Glutamatergic neuron (in vitro differentiated cells): Measurements from ENCODE around the gene AGK. TPM values are rescaled to one million over a fixed set of nuclear protein-coding genes. Genes with fewer than 3 reads are reported as not detected.
A peak's percentile ranks its signal among the peaks of the same experiment; 100 is the strongest.

Source experiments
- DNase-seq: peaks from one replicate; pipeline ENCODE4 v3.0.0; 2022
- H3K27ac Mint-ChIP-seq: one replicate; pipeline ENCODE4 v1.8.0; 2020; ENCODE audit warnings: mild to moderate bottlenecking, mixed read lengths, inconsistent platforms; ENCODE audit not compliant: unreplicated experiment
- H3K27me3 Mint-ChIP-seq: one replicate; pipeline ENCODE4 v1.8.0; 2020; ENCODE audit warnings: mild to moderate bottlenecking, moderate library complexity, mixed read lengths, inconsistent platforms; ENCODE audit not compliant: unreplicated experiment
- H3K36me3 Mint-ChIP-seq: one replicate; pipeline ENCODE4 v1.8.0; 2020; ENCODE audit warnings: mild to moderate bottlenecking, mixed read lengths, inconsistent platforms; ENCODE audit not compliant: unreplicated experiment
- H3K4me1 Mint-ChIP-seq: one replicate; pipeline ENCODE4 v1.8.0; 2020; ENCODE audit warnings: mild to moderate bottlenecking, low read depth, mixed read lengths, inconsistent platforms; ENCODE audit not compliant: unreplicated experiment
- H3K4me3 Mint-ChIP-seq: one replicate; pipeline ENCODE4 v1.8.0; 2020; ENCODE audit warnings: mild to moderate bottlenecking, mixed read lengths, inconsistent platforms; ENCODE audit not compliant: unreplicated experiment
- H3K9me3 Mint-ChIP-seq: one replicate; pipeline ENCODE4 v1.8.0; 2020; ENCODE audit warnings: mild to moderate bottlenecking, moderate library complexity, mixed read lengths, inconsistent platforms; ENCODE audit not compliant: unreplicated experiment
- total RNA-seq: library from RNA; stranded (reverse); fragmentation: NEBNext Ultra II Directional; extraction: Animal tissue kit (Norgen Biotek cat#: 25700); gene quantifications from one replicate; pipeline ENCODE4 v1.2.1, GENCODE V29; 2021; ENCODE audit not compliant: unreplicated experiment
- TF ChIP-seq, protein P1 (sequence below): fragments of 200-600 bp; sonication (generic); IDR thresholded peaks from one replicate; pipeline ENCODE4 v1.5.0; 2021; ENCODE audit not compliant: partially characterized antibody, unreplicated experiment

AGK gene
- total RNA-seq, 1 donor from 2014 or later: 26.1 TPM

DNA sequence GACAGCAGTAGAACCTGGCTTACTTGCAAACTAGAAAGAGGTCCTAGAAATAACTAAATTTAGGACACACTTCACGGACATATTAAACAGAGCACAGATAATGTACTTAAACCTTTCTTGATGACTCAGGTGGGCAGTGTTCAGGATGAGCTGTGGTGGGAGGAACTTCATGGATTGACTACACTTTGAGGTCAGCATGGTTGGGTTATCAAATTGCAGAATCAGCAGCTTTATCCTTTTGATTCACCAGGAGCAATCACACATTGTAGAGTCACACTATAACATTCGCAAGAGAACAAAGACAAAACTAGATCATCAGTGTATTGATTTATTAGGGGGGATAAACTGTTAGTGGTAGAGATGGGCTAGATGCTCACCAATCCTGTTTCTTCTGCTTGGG is 38.6 kb upstream of the AGK start:
- H3K9me3 Mint-ChIP-seq: peaks cover 16% of the 10 kb centered on the region
- H3K4me3 Mint-ChIP-seq: peak overlapping the region; percentile 87
- H3K27ac Mint-ChIP-seq: no peak overlapping the region
- peaks cover 7% of the 10 kb centered on the region for H3K27me3 Mint-ChIP-seq
- H3K36me3 Mint-ChIP-seq: peaks cover 24% of the 10 kb centered on the region
- peaks cover 5% of the 10 kb centered on the region for H3K4me1 Mint-ChIP-seq
- TF ChIP-seq, protein P1, sequence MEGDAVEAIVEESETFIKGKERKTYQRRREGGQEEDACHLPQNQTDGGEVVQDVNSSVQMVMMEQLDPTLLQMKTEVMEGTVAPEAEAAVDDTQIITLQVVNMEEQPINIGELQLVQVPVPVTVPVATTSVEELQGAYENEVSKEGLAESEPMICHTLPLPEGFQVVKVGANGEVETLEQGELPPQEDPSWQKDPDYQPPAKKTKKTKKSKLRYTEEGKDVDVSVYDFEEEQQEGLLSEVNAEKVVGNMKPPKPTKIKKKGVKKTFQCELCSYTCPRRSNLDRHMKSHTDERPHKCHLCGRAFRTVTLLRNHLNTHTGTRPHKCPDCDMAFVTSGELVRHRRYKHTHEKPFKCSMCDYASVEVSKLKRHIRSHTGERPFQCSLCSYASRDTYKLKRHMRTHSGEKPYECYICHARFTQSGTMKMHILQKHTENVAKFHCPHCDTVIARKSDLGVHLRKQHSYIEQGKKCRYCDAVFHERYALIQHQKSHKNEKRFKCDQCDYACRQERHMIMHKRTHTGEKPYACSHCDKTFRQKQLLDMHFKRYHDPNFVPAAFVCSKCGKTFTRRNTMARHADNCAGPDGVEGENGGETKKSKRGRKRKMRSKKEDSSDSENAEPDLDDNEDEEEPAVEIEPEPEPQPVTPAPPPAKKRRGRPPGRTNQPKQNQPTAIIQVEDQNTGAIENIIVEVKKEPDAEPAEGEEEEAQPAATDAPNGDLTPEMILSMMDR: no peak
- no peak for DNase-seq

DNA sequence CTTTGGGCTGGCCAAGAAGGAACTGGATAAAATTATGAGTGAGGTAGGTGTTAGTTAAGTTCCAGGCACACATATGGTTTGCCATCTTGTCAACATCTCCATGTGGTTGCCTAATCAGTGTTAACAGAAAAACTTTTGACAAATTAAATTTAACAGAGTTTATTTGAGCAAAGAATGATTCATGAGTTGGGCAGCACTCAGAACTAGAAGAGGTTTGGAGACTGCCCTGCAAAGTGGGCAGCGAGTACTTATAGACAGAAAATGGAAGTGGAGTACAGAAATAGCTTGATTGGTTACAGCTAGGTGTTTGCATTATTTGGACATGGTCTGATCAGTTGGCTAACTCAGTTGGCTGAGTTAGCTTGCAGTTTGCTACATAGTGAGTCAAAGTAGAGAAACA is 37.5 kb upstream of the AGK start:
- Mint-ChIP-seq H3K4me3 (no peak overlapping the region), H3K27me3 (peaks cover 7% of the 10 kb centered on the region), H3K36me3 (peaks cover 19% of the 10 kb centered on the region), H3K27ac (no peak overlapping the region), H3K9me3 (peaks cover 16% of the 10 kb centered on the region), H3K4me1 (peaks cover 5% of the 10 kb centered on the region)
- DNase-seq: no peak
- TF ChIP-seq, protein P1: no peak

DNA sequence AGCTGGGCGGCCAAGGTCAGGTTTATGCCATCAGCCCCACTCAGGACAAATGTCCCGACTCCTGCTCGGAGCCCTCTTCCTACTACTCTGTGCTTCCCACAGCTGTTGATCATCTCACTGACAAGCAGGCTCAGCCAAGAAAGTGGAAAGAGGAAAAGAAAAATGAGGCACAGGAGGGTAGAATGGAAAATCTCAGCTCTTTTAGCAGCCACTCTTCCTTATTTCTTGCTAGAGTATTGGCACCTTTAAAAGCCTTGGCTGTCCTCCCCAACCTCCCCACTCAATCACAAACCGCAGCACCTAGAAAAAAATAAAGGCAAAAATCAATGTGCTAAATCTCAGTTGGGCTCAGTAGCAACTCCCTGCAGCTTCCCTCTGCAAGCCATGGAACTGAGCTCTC is 35.3 kb upstream of the AGK start:
- Mint-ChIP-seq H3K4me3 (no peak overlapping the region), H3K27me3 (peaks cover 5% of the 10 kb centered on the region), H3K36me3 (peaks cover 14% of the 10 kb centered on the region), H3K9me3 (peaks cover 9% of the 10 kb centered on the region), H3K4me1 (peaks cover 3% of the 10 kb centered on the region), H3K27ac (no peak overlapping the region)
- DNase-seq: no peak
- TF ChIP-seq, protein P1: no peak

- Mint-ChIP-seq H3K27ac (no peak overlapping the region), H3K27me3 (no peaks in the 10 kb centered on the region), H3K4me1 (no peaks in the 10 kb centered on the region), H3K36me3 (no peaks in the 10 kb centered on the region), H3K9me3 (no peaks in the 10 kb centered on the region), H3K4me3 (no peak overlapping the region)
- no peak for DNase-seq
- TF ChIP-seq, protein P1: no peak
Observed at GRCh38 chr7:141519623-141520022, 31.6 kb upstream of the AGK start.

- no peak overlapping the region for H3K27ac Mint-ChIP-seq
- TF ChIP-seq, protein P1: no peak
Observed at GRCh38 chr7:141522657-141523342, 28.4 kb upstream of the AGK start.

More at GRCh38 chr7:141522657-141523342, 28.4 kb upstream of the AGK start:
- no peaks in the 10 kb centered on the region for H3K27me3 Mint-ChIP-seq
- H3K4me3 Mint-ChIP-seq: no peak overlapping the region
- no peaks in the 10 kb centered on the region for H3K4me1 Mint-ChIP-seq
- DNase-seq: no peak
- no peaks in the 10 kb centered on the region for H3K36me3 Mint-ChIP-seq
- H3K9me3 Mint-ChIP-seq: no peaks in the 10 kb centered on the region
